ENCODE data around the gene CPED1.

DNA sequence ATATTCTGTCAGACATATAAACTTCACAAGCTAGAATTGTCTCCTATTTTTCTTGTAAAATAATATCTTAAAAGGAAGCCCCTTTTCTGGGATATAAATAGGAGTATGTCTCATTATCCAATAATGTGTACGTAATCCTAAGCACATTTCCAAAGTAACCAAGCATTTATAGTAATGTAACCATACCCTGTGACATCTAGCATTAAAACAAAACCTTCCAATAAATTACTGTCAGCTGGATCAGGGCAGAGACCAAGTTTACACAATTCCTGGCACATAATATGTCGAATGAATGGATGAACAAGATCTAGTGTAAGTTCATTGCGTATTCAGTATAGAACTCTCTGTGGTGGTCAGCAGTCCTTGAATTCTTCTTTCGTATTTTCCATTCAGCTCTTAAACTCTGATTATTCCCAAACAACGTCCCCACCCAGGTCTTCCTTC is 14.3 kb downstream of the CPED1 start:
- no peak for TF ChIP-seq ZFX (IDR thresholded peaks at IDR 0.05)
- TF ChIP-seq, protein P1, sequence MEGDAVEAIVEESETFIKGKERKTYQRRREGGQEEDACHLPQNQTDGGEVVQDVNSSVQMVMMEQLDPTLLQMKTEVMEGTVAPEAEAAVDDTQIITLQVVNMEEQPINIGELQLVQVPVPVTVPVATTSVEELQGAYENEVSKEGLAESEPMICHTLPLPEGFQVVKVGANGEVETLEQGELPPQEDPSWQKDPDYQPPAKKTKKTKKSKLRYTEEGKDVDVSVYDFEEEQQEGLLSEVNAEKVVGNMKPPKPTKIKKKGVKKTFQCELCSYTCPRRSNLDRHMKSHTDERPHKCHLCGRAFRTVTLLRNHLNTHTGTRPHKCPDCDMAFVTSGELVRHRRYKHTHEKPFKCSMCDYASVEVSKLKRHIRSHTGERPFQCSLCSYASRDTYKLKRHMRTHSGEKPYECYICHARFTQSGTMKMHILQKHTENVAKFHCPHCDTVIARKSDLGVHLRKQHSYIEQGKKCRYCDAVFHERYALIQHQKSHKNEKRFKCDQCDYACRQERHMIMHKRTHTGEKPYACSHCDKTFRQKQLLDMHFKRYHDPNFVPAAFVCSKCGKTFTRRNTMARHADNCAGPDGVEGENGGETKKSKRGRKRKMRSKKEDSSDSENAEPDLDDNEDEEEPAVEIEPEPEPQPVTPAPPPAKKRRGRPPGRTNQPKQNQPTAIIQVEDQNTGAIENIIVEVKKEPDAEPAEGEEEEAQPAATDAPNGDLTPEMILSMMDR (conservative IDR thresholded peaks at IDR 0.05): no peak

Measured in C4-2B (cell line).